HCT116 (cell line): Measurements from ENCODE around the gene BABAM2. TPM values are rescaled to one million over a fixed set of nuclear protein-coding genes. Genes with fewer than 3 reads are reported as not detected.

ENCODE experiments used
- ATAC-seq: fragments of 200-7000 bp; cut with Tn5 transposase; 2 replicates; pipeline ENCODE4 v1.9.1; 2020; ENCODE audit warnings: mild to moderate bottlenecking, moderate library complexity
- BruUV-seq: library from RNA; stranded (reverse); fragments of 400-500 nt; replicated peaks from 2 replicates; lab custom pipeline; 2021; lab: Mats Ljungman, UMichigan
- CTCF ChIA-PET: fragments of 300-600 bp; sonication (Branson Sonifier 250); formaldehyde crosslinking; loops from one replicate; lab custom pipeline; 2021; ENCODE audit warnings: antibody characterized with exemption; lab: Charles Lee
- POLR2A ChIA-PET: fragments of 300-600, 350-600 bp; sonication (Branson Sonifier 250); formaldehyde crosslinking; loops from one replicate; lab custom pipeline; 2021; ENCODE audit warnings: antibody characterized with exemption; lab: Charles Lee
- RAD21 ChIA-PET, 2 experiments: fragments of 300-600 bp; sonication (Branson Sonifier 250); formaldehyde crosslinking; loops; one replicate each; lab custom pipeline; 2023; ENCODE audit warnings: low total read pairs in 2 of 2; ENCODE audit not compliant: uncharacterized antibody in 2 of 2, unreplicated experiment in 2 of 2, low non-redundant PET in 1 of 2; lab: Charles Lee
- DNase-seq: peaks from one replicate; pipeline ENCODE4 v3.0.0-alpha.2; 2010; ENCODE audit warnings: low read depth, low spot score
- H2AFZ ChIP-seq: fragments of 200-600 bp; shearing (Covaris generic), sonication (generic); 2 replicates; pipeline ENCODE4 v1.6.1; 2017; ENCODE audit warnings: low read depth, mixed run types, mixed read lengths, antibody characterized with exemption, low read length; ENCODE audit not compliant: poor library complexity, severe bottlenecking
- H3K27ac ChIP-seq: 2 replicates; pipeline ENCODE4 v1.5.1; 2012; ENCODE audit warnings: low read depth, low read length
- H3K27me3 ChIP-seq: fragments of 200-600 bp; sonication (generic); 2 replicates; pipeline ENCODE4 v1.6.1; 2016; ENCODE audit warnings: mixed run types, low read length, mixed read lengths; ENCODE audit not compliant: insufficient read depth
- H3K36me3 ChIP-seq, 2 experiments: fragments of 200-500 bp in 1 of 2; fragments of 200-600 bp in 1 of 2; sonication (Bioruptor generic) in 1 of 2; sonication (generic) in 1 of 2; 2 replicates each; pipeline versions ENCODE4 v1.5.1 to v1.6.1; 2014 to 2016; ENCODE audit warnings: low read length in 2 of 2, inconsistent platforms in 1 of 2, mixed read lengths in 1 of 2, mixed run types in 1 of 2; ENCODE audit not compliant: insufficient read depth in 2 of 2, control insufficient read depth in 1 of 2
- H3K4me1 ChIP-seq, 2 experiments: fragments of 200-600 bp in 1 of 2; sonication (generic) in 1 of 2; 2 replicates each; pipeline versions ENCODE4 v1.5.1 to v1.6.1; 2012 to 2017; ENCODE audit warnings: low read length in 2 of 2, inconsistent platforms in 1 of 2, mild to moderate bottlenecking in 1 of 2, mixed read lengths in 1 of 2, mixed run types in 1 of 2, moderate library complexity in 1 of 2; ENCODE audit not compliant: insufficient read depth in 2 of 2, control insufficient read depth in 1 of 2
- H3K4me2 ChIP-seq: fragments of 200-600 bp; sonication (generic); 2 replicates; pipeline ENCODE4 v1.6.1; 2017; ENCODE audit warnings: mixed run types, low read length, mixed read lengths
- H3K4me3 ChIP-seq, 2 experiments: fragments of 200-600 bp in 1 of 2; sonication (generic) in 1 of 2; replicated peaks in 1 of 2; 2 replicates each; pipeline ENCODE4 v1.5.1; 2011 to 2016; ENCODE audit warnings: low read length in 2 of 2, control low read depth in 1 of 2, low read depth in 1 of 2, mild to moderate bottlenecking in 1 of 2, mixed read lengths in 1 of 2, mixed run types in 1 of 2
- H3K79me2 ChIP-seq: fragments of 200-600 bp; sonication (generic); 2 replicates; pipeline ENCODE4 v1.6.1; 2017; ENCODE audit warnings: mild to moderate bottlenecking, mixed run types, low read length, moderate library complexity, mixed read lengths; ENCODE audit not compliant: insufficient read depth
- H3K9ac ChIP-seq: fragments of 200-600 bp; sonication (generic); 2 replicates; pipeline ENCODE4 v1.6.1; 2016; ENCODE audit warnings: low read length, mixed read lengths
- H3K9me2 ChIP-seq: fragments of 200-600 bp; sonication (generic), shearing (Covaris generic); 2 replicates; pipeline ENCODE4 v1.6.1; 2017; ENCODE audit warnings: mixed run types, mild to moderate bottlenecking, moderate library complexity; ENCODE audit not compliant: insufficient read depth
- H3K9me3 ChIP-seq, 2 experiments: fragments of 200-500 bp in 1 of 2; fragments of 200-600 bp in 1 of 2; sonication (Bioruptor generic) in 1 of 2; sonication (generic) in 1 of 2; 2 replicates each; pipeline ENCODE4 v1.6.1; 2014 to 2017; ENCODE audit warnings: low read length in 2 of 2, mixed read lengths in 2 of 2, inconsistent platforms in 1 of 2, low read depth in 1 of 2, mild to moderate bottlenecking in 1 of 2, mixed run types in 1 of 2, moderate library complexity in 1 of 2; ENCODE audit not compliant: control insufficient read depth in 1 of 2, insufficient read depth in 1 of 2
- H4K20me1 ChIP-seq: fragments of 200-600 bp; sonication (generic), shearing (Covaris generic); 2 replicates; pipeline ENCODE4 v1.6.1; 2017; ENCODE audit warnings: mixed run types, mild to moderate bottlenecking, moderate library complexity; ENCODE audit not compliant: insufficient read depth
- CEBPB ChIP-seq: IDR thresholded peaks from 2 replicates; pipeline ENCODE4 v1.6.1; 2012; ENCODE audit warnings: low read depth
- EGR1 ChIP-seq: IDR thresholded peaks from 2 replicates; pipeline ENCODE4 v1.6.1; 2012; ENCODE audit warnings: low read depth
- MAX ChIP-seq: IDR thresholded peaks from 2 replicates; pipeline ENCODE4 v1.6.1; 2012
- POLR2AphosphoS5 ChIP-seq: IDR thresholded peaks from 2 replicates; pipeline ENCODE4 v1.6.1; 2011; ENCODE audit warnings: mild to moderate bottlenecking, low read depth, low read length, moderate library complexity
- RAD21 ChIP-seq: IDR thresholded peaks from 2 replicates; pipeline ENCODE4 v1.6.1; 2012; ENCODE audit warnings: low read depth, mild to moderate bottlenecking
- SP1 ChIP-seq: IDR thresholded peaks from 2 replicates; pipeline ENCODE4 v1.6.1; 2012; ENCODE audit warnings: low read depth
- ZBTB33 ChIP-seq: IDR thresholded peaks from 2 replicates; pipeline ENCODE4 v1.6.1; 2011; ENCODE audit warnings: mild to moderate bottlenecking, low read length, moderate library complexity; ENCODE audit not compliant: insufficient replicate concordance; ENCODE audit errors: extremely low read depth
- ZFX ChIP-seq: fragments of 450-650 bp; IDR thresholded peaks from 2 replicates; pipeline ENCODE4 v1.6.1; 2017
- intact Hi-C: fragments of 100-400 bp; cut with micrococcal nuclease; formaldehyde crosslinking; loops from 2 replicates; pipeline ENCODE4 v1.10.0; 2022
- total RNA-seq: library from RNA; stranded (reverse); gene quantifications from one replicate; pipeline ENCODE4 v1.2.1, GENCODE V29; 2021; ENCODE audit not compliant: unreplicated experiment
- TF ChIP-seq, protein P1 (sequence below), 3 experiments: fragments of 200-600 bp in 1 of 3; sonication (generic) in 1 of 3; IDR thresholded peaks in 2 of 3; conservative IDR thresholded peaks in 1 of 3; 2 replicates each; pipeline ENCODE4 v1.5.1; 2012 to 2017; ENCODE audit warnings: low read depth in 2 of 3, low read length in 2 of 3, antibody characterized with exemption in 1 of 3, borderline replicate concordance in 1 of 3, control low read depth in 1 of 3, mild to moderate bottlenecking in 1 of 3, mixed read lengths in 1 of 3, mixed run types in 1 of 3, moderate library complexity in 1 of 3; ENCODE audit not compliant: insufficient read depth in 1 of 3

BABAM2 gene
- total RNA-seq, 1 experiment from 2014 or later = 23.8 TPM

GRCh38 chr2:28378679-28379584, 488.4 kb downstream of the BABAM2 start:
- Histone ChIP-seq H3K27me3 (no peaks in the 10 kb centered on the region), H3K4me2 (no peak overlapping the region), H3K27ac (no peak overlapping the region), H3K4me3 (no peak overlapping the region), H3K9ac (no peak overlapping the region), H4K20me1 (no peaks in the 10 kb centered on the region), H3K9me2 (no peaks in the 10 kb centered on the region)
- no peak for ATAC-seq
- no TSS peak for BruUV-seq
- intact Hi-C loops = no loop called here
- RAD21 ChIA-PET = no interaction called here
- TF ChIP-seq CEBPB (no peak), RAD21 (no peak), POLR2AphosphoS5 (no peak), ZBTB33 (no peak), EGR1 (no peak), MAX (no peak), SP1 (no peak), ZFX (no peak)
- TF ChIP-seq, protein P1, sequence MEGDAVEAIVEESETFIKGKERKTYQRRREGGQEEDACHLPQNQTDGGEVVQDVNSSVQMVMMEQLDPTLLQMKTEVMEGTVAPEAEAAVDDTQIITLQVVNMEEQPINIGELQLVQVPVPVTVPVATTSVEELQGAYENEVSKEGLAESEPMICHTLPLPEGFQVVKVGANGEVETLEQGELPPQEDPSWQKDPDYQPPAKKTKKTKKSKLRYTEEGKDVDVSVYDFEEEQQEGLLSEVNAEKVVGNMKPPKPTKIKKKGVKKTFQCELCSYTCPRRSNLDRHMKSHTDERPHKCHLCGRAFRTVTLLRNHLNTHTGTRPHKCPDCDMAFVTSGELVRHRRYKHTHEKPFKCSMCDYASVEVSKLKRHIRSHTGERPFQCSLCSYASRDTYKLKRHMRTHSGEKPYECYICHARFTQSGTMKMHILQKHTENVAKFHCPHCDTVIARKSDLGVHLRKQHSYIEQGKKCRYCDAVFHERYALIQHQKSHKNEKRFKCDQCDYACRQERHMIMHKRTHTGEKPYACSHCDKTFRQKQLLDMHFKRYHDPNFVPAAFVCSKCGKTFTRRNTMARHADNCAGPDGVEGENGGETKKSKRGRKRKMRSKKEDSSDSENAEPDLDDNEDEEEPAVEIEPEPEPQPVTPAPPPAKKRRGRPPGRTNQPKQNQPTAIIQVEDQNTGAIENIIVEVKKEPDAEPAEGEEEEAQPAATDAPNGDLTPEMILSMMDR (IDR thresholded peaks at IDR 0.05 in 2 of 3, conservative IDR thresholded peaks at IDR 0.05 in 1 of 3; ENCODE audit: borderline replicate concordance in 1 of 3, insufficient read depth in 1 of 3, low read depth in 2 of 3, low read length in 2 of 3) = no peak
- TF ChIP-seq, all 23 proteins: peak for 0
- no peaks in the 10 kb centered on the region for H3K36me3 ChIP-seq
- H3K79me2 ChIP-seq = no peaks in the 10 kb centered on the region
- CTCF ChIA-PET = no interaction called here
- POLR2A ChIA-PET = no interaction called here
- DNase-seq = no peak
- peaks cover 7 to 20% of the 10 kb centered on the region in 2 experiments; a peak in 2 of 4 replicates for H3K4me1 ChIP-seq
- no peak overlapping the region for H2AFZ ChIP-seq
- H3K9me3 ChIP-seq = no peaks in the 10 kb centered on the region
